NCI-H146 treated with DMSO at 0.1 percent for 48 hours (cell line): ENCODE data around the gene ZNF234.
"Not testable (repeated sequence)": the region's sequence is repeated elsewhere in the genome, so short reads cannot be mapped to it uniquely, and the experiment has no call there.

ENCODE experiments used
- DNase-seq: peaks from one replicate; lab custom pipeline; 2025; ENCODE audit not compliant: unreplicated experiment; lab: John Stamatoyannopoulos, UW

The ZNF234 gene

DNA sequence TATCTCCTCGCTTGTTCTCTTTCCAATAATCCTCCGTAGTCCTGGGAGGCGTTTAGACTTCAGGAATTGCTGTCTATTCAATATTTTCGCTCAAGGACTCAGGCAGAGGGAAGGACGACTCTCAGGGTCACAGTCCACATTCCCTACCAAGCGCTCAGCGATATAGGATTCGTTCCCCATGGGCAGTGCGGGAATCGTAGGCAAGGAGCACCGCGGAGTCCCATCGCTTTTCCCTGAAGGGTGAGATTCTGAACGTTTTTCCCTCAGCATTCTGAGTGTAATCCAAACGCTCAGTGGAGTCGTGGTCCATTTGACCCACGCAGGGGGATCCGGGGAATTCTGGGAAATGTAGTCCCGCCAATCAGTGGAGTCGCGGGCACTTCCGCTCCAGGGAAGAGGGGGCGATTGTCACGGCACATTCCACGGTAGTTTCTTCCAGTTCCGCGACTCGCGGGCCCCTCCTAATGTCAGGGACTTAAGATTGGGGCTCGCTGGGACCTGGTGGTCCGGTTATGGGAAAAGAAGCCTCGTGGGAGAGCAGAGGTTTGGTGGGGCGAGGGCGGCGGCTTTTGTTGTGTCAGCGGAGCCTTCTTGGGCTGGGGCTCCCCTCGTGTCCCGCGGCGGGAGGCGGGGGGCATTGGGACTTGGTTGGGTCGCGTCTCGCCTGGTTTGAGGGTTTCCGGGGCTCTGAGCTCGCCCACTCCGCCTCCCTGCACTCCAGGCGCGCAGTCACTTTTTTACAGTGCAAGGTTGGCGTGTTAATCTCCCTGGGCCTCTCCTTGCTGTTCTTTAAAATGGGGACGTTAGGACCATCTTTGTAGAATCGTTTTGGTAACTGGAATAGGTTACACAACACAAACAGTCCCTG lies at the start of gene ZNF234:
Gene ZNF234, plus strand, starts transcription at position 364 of the 868 bp plus-strand sequence. CDS start 3,079 bp downstream, outside the sequence.
- peak; percentile 57 for DNase-seq

DNA sequence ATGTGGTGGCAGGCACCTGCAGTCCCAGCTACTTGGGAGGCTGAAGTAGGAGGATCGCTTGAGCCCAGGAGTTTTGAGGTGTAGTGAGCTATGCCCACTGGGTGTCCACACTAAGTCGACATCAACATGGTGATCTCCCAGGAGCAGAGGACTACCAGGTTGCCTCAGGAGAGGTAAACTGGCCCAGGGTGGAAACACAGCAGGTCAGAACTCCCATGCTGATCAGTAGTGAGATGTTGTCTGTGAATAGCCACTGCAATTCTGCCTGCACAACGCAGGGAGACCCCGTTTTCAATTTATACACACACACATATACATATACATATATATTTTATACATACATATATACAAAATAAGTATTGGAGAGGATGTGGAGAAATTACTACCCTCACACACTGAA lies 49.2 kb upstream of the ZNF234 start:
- no peak for DNase-seq

DNA sequence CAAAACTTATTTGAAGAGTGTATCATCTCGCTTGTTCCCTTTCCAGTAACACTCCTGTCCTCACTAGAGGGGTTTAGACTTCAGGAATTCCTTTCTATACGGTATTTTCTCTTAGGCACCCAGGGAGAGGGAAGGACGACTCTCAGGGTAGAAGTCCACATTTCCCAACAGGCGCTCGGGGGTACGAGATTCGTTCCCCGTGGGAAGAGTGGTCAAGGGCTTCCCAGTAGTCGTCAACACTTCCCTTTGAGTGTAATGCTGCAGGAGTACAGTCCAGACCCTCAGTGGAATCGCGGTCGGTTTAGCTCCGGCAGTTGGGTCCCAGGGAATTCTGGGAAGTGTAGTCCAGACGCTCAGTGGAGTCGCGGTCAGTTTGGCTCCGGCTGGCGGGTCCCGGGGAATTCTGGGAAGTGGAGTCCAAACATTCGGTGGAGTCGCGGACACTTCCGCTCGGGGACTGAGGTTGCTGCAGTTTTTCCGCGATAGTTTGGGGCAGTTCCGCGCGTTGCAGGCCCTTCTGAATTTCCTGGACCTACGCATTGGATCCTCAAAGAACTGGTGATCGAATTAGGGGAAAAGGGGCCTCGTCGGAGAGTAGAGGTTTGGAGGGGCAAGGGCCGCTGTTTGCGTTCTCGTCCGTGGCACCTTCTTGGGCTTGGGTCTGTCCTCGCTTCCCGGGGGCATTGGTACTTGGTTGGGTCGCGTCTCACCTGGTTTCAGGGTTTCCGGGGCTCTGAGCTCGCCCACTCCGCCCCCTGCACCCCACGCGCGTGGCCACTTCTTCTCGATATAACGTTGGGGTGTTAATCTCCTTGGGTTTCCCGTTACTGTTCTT lies 47.2 kb upstream of the ZNF234 start, which contains the start of gene ZNF224:
Gene ZNF224, plus strand, starts transcription at position 431 of the 835 bp plus-strand sequence. CDS start 3,513 bp downstream, outside the sequence.
- DNase-seq, result peak; percentile 95

DNA sequence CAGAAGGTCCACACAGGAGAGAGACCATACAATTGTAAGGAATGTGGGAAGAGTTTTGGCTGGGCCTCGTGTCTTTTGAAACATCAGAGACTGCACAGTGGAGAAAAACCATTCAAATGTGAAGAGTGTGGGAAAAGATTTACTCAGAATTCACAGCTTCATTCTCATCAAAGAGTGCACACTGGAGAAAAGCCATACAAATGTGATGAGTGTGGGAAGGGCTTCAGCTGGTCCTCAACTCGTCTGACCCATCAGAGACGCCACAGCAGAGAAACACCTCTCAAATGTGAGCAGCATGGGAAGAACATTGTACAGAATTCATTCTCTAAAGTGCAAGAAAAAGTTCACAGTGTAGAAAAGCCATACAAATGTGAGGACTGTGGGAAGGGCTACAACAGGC lies 33.6 kb upstream of the ZNF234 start:
- DNase-seq, result no peak

DNA sequence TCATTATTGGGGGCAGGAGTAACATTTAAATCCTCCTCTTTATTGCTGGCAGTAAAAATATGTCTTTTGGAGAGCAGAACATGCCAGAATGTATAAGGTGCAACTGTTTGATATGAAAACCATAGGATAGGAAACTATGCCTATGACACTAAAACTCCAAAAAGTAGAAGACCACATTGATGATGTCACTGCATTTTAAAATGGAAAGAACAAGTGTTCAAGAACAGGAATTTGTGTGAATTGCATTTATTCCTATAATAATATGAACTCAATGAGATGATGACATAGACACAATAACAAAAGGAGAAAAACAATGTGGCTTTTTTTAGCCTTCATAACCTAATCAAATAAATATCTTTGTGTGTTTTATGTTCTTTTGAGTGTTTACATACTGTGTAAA lies 31.9 kb upstream of the ZNF234 start:
- no peak for DNase-seq

DNA sequence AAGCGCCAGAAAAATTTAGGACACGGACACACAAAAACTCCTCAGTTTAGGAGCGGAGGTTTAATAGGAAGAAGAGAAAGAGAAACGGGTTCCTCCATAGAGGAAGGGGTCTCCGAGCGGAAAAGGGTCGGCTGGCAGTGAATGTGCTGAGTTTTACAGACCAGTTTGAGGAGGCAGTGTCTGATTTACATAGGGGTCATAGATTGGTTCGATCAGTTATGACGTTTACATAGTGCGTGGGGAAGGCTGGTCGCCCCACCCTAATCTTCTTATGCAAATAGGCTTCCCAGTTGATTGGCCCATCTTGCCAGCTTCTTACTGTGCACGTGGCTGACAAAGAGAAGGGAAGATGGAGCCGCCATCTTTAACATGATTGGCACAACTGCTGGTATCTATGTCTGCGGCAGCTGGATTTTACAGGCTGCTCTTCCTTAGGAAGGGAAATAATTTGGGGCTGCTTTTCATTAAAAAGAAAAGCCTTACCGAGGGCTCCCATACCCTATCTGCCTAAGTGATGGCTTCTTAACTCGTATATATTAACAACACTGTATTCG lies 29.4 kb upstream of the ZNF234 start:
- DNase-seq, result no peak

DNA sequence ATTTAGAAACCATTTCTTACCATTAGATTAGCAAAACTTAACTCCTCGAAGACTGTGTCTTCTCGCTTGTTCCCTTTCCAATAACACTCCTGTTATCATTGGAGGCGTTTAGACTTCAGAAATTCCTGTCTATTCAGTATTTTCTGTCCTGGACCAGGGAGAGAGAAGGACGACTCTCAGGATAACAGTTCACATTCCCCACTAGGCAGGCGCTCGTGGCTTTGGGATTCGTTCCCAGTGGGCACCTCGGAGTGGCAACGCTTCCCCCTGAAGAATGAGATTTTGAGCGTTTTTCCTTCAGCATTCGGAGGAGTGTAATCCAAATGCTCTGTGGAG lies 28.6 kb upstream of the ZNF234 start:
- DNase-seq, result peak; percentile 53

DNA sequence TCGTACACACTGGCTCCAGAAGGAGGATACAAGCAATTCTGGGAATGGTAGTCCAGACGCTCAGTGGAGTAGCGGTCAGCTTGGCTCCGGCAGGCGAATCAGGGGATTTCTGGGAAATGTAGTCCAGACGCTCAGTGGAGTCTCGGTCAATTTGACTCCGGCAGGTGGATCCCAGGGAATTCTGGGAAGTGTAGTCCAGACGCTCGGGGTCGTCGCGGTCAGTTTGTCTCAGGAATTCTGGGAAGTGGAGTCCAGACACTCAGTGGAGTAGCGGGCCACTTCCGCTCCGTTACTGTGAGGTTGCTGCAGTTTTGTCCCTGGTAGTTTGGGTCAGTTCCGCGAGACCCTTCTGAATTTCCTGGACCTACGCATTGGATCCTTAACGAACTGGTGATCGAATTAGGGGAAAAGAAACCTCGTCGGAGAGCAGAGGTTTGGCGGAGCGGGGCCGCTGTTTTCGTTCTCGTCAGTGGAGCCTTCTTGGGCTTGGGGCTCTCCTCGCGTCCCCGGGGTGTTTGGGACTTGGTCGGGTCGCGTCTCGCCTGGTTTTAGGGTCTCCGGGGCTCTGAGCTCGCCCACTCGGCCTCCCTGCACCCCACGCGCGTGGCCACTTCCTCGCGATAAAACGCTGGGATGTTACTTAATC lies 28.1 kb upstream of the ZNF234 start, which contains the start of gene ZNF225:
Gene ZNF225, plus strand, starts transcription at position 262 of the 646 bp plus-strand sequence. CDS start 2,429 bp downstream, outside the sequence.
- peak; percentile 98 for DNase-seq

DNA sequence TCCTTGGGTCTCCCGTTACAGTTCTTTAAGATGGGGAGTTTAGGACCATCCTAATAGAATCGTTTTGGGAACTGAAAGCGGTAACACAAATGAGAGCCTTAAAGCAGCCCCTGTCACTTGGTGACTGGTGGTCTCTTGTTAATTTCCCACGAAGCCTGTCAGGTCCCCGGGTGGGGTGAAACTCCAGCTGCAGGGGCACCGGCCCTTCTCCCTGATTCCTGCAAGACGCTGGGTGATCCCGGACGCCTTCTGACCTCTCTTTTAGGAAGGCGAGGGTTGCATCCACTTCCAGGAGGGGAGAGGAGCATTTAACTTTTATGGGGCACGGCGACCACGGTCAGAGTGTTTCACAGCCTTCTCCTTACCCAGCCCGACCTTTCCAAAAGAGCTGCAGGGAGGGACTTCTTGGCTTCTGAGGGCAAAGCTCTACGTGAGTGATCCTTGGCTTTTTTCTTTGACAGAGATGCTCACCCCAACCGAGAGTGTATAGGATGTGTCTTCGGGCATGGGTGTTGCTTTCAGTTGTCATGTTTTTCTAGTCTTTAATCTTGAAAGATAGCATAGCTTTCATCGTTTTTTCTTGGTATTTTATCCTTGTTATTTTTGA lies 27.5 kb upstream of the ZNF234 start:
- DNase-seq, result no peak

DNA sequence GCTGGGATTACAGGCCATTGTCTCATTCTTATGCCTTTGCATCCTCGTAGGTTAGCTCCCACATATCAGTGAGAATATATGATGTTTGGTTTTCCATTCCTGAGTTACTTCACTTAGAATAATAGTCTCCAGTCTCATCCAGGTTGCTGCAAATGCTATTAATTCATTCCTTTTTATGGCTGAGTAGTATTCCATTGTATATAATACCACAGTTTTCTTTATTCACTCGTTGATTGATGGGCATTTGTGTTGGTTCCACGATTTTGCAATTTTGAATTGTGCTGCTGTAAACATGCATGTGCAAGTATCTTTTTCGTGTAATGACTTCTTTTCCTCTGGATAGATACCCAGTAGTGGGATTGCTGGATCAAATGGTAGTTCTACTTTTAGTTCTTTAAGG lies 20.2 kb upstream of the ZNF234 start:
- DNase-seq, result not testable (repeated sequence)

DNA sequence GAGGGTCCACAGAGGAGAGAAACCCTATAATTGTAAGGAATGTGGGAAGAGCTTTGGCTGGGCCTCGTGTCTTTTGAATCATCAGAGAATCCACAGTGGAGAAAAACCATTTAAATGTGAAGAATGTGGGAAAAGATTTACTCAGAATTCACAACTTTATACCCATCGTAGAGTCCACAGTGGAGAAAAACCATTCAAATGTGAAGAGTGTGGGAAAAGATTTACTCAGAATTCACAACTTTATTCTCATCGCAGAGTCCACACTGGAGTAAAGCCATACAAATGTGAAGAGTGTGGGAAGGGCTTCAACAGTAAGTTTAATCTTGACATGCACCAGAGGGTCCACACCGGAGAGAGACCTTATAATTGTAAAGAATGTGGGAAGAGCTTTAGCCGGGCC lies 9.4 kb upstream of the ZNF234 start:
- DNase-seq, result no peak

DNA sequence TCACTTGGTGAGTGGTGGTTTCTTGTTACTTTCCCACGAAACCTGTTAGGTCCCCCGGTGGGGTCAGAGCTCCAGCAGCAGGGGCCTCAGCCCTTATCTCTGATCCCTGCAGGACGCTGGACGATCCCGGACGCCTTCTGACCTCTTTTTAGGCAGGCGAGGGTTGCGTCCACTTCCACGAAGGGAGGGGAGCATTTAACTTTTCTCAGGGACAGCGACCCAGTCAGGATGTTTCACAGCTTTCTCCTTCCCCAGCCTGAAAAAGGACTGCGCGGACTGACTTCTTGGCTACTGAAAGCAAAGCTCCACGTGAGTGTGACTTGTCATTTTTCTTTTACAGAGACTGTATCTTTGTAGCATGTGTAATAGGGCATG lies 692 bp downstream of the ZNF234 start:
- no peak for DNase-seq

DNA sequence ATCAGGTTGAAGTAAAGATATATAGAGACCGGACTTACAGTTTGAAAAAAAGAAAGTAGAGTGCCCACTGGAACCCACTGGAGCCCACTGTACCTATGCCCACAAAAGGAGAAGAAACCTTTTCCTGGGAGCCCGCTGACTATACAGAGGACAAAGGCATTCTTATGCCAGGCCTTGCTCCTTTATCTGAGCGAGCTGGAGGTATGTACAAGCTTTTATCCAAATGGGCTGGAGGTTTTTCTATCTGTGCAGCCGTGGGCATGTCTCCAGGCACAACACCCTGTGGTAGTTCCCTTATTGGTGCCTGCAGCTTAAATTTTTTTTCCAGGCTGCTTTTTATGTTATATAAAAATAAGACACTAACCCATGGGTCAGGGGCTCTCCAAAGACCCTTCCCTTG lies 8.4 kb downstream of the ZNF234 start:
- DNase-seq, result no peak

DNA sequence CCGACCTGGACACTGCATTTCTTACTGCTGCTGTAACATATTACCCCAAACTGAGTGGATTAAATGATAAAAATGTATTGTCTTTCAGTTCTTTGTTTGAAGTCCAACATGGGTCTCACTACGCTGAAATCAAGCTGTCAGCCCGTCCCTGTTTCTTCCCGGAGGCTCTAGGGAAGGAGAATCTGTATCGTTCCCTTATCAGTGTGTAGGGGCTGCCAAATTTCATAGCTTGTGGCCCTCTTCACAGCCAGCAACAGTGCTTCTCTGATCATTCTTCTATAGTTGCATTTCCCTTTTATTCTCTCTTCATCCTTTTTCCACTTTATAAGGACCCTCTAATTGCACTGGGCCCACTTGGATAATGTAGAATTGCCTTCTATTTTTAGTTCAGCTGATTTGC lies 10.1 kb downstream of the ZNF234 start:
- no peak for DNase-seq

DNA sequence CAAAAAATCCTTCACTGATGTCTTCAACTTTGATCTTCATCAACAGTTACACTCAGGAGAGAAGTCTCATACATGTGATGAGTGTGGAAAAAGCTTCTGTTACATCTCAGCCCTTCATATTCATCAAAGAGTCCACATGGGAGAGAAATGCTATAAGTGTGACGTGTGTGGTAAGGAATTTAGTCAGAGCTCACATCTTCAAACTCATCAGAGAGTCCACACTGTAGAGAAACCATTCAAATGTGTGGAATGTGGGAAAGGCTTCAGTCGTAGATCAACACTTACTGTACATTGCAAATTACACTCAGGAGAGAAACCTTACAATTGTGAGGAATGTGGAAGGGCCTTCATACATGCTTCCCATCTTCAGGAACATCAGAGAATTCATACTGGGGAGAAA lies 15.1 kb downstream of the ZNF234 start:
- no peak for DNase-seq

DNA sequence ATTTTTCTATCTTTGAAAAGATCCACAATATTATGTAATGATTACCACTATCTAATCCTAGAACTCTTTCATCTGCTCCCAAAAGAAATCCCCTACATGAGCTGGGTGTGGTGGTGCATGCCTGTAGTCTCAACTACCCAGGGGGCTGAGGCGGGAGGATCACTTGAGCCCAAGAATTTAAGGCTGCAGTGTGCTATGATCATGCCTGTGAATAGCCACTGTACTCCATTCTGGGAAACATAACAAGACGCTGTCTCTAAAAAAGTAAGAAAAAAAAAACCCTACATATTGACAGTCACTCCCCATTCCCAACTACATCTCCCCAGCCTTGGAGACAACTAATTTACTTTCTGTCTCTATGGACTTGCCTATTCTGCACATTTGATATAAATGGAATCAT lies 22.4 kb downstream of the ZNF234 start:
- DNase-seq, result no peak

DNA sequence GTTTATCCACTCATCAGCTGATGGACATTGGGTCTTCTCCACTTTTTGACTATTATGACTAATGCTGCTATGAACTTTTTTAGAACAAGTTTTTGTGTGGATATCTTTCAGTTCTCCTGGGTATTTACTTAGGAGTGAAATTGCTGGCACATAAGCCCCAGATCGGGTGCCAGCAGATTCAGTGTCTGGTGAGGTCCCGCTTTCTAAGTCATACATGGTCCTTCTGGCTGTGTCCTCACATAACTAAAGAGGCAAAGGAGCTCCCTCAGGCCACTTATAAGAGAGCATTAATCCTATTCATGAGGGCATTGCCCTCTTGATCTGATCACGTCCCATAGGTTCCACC lies 22.9 kb downstream of the ZNF234 start:
- DNase-seq, result no peak

DNA sequence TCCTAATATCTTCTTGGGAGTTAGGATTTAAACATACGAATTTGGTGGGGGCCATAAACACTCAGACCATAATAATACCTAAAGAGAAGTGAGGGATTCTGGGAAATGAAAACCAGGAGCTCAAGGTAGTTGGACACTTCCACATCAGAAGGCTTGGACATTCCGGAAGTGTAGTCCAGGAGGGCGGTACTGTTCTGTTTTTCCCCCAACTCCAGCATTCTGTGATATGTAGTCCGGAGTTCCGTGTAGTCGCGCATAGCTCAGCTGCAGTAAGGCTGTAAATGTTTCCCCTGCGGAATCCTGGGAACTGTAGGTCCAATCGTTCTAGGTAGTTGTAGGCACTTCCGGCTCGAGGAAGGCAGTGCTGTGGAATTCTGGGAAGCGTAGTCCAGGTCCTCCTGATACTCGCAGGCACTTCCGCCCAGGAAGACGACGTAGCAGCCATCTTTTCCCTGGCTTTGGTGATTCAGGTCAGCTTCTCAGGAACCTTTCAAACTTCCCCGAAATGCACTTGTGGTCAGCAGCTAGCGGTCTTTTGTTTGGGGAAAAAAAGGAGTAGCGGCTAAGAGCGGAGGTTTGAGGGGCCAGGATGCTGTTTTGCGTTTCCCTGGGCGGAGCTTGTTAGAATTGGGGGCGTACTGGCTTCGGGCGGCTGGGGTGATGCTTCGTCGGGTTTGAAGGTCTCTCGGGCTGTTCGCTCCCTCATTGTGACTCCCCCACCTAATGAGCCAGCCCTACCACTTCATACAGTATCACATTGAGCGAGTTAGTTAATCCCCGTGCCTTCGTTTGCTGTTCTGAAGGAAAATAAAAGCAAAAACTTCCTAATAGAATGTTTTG lies 23.5 kb downstream of the ZNF234 start, which contains the start of gene ZNF226:
Gene ZNF226, plus strand, starts transcription at position 428 of the 840 bp plus-strand sequence. CDS start 4,981 bp downstream, outside the sequence.
- peak; percentile 99 for DNase-seq

DNA sequence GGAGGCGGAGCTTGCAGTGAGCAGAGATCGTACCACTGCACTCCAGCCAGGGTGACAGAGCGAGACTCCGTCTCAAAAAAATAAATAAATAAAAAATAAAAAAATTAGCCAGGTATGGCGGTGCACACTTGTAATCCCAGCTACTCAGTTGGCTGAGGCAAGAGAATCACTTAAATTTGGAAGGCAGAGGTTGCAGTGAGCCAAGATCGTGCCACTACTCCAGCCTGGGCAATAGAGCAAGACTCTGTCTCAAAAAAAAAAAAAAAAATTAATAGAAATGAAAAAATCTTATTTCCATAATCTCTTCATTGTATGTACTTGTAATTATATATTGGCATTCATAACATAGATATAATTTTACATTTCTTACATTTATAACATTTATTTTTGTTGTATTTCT lies 29.3 kb downstream of the ZNF234 start:
- not testable (repeated sequence) for DNase-seq

DNA sequence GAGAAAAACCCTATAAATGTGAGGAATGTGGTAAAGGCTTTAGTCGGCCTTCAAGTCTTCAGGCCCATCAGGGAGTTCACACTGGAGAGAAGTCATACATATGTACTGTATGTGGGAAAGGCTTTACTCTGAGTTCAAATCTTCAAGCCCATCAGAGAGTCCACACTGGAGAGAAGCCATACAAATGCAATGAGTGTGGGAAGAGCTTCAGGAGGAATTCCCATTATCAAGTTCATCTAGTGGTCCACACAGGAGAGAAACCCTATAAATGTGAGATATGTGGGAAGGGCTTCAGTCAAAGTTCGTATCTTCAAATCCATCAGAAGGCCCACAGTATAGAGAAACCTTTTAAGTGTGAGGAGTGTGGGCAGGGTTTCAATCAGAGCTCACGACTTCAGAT lies 35.2 kb downstream of the ZNF234 start:
- no peak for DNase-seq
